Skeletal muscle cell (primary cell): ENCODE data around the gene TES.
"Not testable (repeated sequence)": the region's sequence is repeated elsewhere in the genome, so short reads cannot be mapped to it uniquely, and the experiment has no call there.

ENCODE experiments used
- DNase-seq: peaks from one replicate; pipeline ENCODE4 v3.0.0-alpha.2; 2010; ENCODE audit warnings: low read depth
- H3K4me3 ChIP-seq: 2 replicates; pipeline ENCODE4 v1.5.1; 2011; ENCODE audit warnings: low read depth, mild to moderate bottlenecking, control low read depth, low read length, moderate library complexity

Gene TES

DNA sequence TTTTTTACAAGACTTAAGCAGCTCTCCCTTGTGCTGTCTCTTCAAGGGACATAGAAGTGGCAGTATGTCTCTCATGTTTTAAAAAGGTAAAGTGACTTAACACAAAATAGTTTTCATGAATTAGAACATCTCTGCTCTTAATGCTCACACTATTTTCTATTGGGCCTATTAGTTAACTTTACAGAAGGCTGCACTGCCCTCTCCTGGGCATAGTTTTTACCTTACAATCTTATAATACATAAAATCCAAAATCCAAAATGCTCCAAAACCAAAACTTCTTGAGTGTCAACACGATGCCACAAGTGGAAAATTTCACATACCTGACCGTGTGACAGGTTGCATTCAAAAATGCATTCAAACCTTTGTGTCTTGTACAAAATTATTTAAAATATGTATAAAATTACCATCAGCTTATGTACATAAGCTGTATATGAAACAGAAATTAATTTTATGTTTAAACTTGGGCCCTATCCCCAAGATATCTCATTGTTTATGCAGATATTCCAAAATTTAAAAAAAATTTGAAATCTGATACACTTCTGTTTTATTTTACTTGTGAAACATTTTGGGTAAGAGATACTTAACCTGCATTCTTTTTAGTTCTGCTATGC lies 25.8 kb downstream of the TES start:
- DNase-seq, result no peak
- no peak overlapping the region for H3K4me3 ChIP-seq

- H3K4me3 ChIP-seq, result no peak overlapping the region
- no peak for DNase-seq
Observed at GRCh38 chr7:116239020-116239419, 28.7 kb downstream of the TES start.

- DNase-seq, result no peak
- H3K4me3 ChIP-seq, result no peak overlapping the region
Observed at GRCh38 chr7:116239434-116239833, 29.1 kb downstream of the TES start.

GRCh38 chr7:116240024-116240668 lies 29.8 kb downstream of the TES start:
- no peak overlapping the region for H3K4me3 ChIP-seq
- DNase-seq, result no peak

- H3K4me3 ChIP-seq, result no peak overlapping the region
- DNase-seq, result no peak
Observed at GRCh38 chr7:116241291-116241690, 31.0 kb downstream of the TES start.

DNA sequence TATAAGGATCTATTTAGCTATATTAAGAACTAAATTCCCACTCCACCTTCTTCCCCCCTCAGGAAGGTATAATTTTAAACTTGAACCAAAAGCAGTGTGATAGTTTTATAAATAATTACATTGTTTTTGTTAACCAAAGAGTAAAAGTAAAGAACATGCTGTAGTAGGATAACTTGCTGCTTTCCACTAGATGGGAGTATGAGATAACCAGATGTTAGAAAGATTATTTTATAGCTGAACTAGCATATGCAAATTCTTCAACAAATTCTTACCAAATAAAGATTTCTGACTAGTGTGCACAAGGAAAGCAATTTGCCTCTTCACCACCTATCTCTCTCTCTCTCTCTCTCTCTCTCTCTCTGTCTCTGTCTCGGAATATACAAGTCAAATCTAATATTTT lies 31.8 kb downstream of the TES start:
- no peak overlapping the region for H3K4me3 ChIP-seq
- DNase-seq, result no peak

DNA sequence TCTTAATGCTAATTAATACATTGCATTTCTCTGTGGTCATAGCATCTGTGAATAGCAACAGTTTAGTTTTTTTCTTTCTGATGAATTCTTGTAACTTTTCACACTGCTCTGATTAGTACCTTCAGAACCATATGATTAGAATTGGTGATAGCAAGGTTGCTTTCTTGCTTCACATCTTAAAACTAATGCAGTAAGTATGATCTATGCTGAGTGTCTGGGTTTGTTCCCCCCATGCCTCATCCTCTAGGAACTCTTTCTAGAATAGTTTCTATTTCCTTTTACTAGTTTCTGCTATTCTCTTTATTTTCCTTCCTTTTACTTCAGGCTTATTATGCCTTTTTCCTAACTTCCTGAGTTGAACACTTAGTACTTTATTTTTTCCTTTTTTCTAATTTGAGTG lies 32.4 kb downstream of the TES start:
- no peak overlapping the region for H3K4me3 ChIP-seq
- DNase-seq, result no peak

DNA sequence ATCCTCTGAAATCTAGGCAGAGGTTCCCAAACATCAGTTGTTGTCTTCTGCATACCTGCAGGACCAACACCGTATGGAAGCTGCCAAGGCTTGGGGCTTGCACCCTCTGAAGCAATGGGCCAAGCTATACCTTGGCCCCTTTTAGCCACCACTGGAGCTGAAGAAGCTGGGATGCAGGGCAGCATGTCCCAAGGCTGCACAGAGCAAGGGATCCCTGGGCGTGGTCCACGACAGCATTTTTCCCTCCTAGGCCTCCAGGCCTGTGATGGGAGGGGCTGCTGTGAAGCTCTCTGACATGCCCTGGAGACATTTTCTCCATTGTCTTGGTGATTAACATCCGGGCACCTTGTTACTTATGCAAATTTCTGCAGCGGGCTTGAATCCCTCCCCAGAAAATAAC lies 34.5 kb downstream of the TES start:
- not testable (repeated sequence) for DNase-seq, H3K4me3 ChIP-seq

DNA sequence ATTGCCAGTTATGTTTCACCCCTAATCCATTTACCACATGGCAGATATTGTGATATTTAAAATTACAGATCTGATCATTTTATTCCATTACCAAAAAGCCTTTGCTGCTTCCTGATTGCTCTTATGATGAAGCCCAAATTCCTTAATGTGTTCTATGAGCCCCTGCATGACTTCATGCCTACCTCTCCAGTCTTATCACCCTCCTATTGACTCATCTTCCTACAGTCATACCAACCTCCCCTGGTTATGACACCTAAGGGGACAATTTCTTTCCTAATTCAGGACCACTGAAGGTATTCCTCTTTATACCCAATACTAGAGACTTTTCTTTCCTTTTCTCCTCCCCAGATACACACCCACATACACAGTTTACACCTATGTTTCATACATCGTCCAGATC lies 36.0 kb downstream of the TES start:
- H3K4me3 ChIP-seq, result no peak overlapping the region
- no peak for DNase-seq

GRCh38 chr7:116249969-116250553 lies 39.7 kb downstream of the TES start:
- no peak for DNase-seq
- no peak overlapping the region for H3K4me3 ChIP-seq

DNA sequence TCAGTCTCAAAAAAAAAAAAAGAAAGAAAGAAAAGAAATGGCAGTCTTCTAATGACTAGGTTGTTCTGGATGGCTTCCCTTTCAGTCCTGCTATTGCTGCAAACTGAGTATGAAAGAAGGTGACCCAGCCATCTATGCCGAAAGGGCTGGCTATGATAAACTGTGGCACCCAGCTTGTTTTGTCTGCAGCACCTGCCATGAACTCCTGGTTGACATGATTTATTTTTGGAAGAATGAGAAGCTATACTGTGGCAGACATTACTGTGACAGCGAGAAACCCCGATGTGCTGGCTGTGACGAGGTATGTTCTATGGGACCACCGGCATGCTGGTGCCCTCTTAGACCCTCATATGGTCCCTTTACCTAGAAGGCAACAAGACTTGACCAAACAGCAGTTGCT lies 41.3 kb downstream of the TES start:
- H3K4me3 ChIP-seq, result no peak overlapping the region
- no peak for DNase-seq

- no peak for DNase-seq
- H3K4me3 ChIP-seq, result no peak overlapping the region
Observed at GRCh38 chr7:116252249-116252648, 41.9 kb downstream of the TES start.

- H3K4me3 ChIP-seq, result no peak overlapping the region
- no peak for DNase-seq
Observed at GRCh38 chr7:116257156-116257555, 46.8 kb downstream of the TES start.

DNA sequence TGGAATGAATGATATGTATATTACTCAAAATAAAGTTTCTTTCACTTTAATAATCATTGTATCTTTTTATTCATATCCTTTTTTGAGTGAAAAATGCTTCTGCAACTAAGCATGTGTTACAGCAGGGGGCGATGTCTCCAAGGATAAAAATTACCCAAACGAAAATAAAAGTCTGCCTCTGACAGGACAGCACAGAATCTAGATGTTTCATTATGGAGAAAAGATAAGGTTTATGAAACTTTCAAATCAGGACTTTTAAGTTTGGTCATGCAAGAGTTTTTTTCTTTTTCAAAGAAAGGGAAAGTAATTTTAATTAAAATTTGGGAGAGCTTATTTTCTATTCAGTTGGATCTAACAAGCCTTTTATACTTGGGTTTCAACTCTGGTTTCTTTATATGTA lies 48.4 kb downstream of the TES start:
- H3K4me3 ChIP-seq, result no peak overlapping the region
- DNase-seq, result no peak

DNA sequence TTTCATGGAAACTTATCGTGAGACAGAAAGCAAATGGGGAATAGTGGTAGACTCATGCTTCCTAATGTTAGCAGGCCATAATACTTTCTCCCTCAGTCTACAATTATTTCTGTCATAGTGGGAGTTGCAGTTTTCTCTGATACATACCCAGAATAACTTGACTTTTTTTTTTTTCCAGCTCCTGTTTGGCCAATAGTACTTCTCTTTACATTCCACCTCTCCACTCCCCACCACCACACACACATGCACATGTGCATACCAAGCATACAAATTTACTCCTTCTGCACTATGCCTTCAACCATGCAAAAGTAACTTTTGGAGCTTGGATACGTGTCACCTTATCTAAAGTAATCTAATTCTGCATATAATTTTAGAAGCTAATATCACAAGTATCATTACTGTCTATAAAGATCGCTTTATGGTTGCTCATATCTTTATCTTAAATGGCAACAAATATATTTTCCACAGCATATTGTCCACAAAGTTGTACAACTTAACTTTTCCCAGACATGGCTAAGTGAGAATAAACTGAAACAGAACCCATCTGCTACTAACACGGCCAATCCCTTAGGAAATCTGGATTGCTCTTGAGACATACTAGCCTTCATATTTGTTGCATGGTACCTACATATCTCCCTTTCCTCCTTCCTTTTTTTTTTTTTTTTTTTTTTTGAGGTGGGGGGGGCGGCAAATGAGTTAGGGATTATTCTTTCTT lies 49.0 kb downstream of the TES start:
- DNase-seq, result no peak
- no peak overlapping the region for H3K4me3 ChIP-seq

GRCh38 chr7:116259871-116260440 lies 49.6 kb downstream of the TES start:
- peak; percentile 64 for DNase-seq

DNA sequence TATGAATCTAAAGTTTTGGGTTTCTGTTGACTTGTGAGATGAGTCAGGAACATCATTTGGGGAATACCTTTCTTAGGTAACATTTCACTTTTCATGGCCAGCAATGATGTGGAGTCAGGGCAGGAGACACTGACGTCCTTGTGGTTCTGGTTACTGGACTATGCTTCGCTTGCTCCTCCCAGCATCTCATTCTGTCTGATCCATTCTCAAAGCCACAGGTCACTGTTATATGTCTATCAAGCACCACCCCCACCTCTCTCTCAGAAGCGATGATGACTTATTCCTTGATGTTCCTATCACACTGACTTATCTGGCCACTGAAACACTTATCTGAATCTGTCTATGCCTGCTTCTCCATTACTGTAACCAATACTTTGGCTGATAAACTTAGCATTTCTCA lies 51.6 kb downstream of the TES start:
- no peak overlapping the region for H3K4me3 ChIP-seq
- no peak for DNase-seq

More at GRCh38 chr7:116259871-116260440, 49.6 kb downstream of the TES start:
- H3K4me3 ChIP-seq, result no peak overlapping the region

DNA sequence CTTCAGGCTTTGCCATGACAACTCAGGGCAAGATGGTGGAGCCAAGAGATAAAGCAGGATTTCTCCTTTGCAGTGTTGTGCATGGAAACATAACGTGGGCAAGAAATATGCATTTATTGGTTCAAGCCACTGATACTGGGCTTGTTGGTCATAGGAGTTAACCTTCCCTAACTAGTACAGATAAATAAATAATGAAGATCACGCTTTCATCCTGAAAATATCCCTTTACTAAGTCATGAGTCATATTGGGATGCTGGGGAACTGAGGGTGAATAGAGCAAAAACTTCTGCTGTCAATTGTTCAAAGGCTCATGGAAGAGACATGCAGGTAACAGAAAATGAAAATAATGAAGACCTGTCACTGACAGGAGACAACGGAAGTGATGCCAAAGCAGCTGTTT lies 55.5 kb downstream of the TES start:
- no peak for DNase-seq
- H3K4me3 ChIP-seq, result no peak overlapping the region

DNA sequence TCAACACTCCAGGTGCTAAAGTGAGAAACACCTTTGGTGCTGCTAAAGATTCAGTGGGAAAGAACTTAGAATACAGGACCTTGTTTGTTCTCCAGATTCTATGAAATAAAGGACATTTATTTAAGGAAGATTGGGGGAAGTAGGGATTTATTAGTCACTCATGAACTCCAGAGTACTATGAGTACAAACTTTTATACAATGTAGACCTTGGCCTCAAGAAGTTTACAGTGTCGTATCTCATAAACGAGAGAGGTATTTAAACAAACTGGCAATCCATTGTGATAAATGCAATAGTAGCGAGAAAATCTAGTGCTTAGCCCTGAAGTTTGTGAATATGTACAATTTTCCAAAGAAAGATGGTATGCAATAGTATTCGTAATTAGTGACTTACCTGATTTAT lies 59.1 kb downstream of the TES start:
- DNase-seq, result no peak
- no peak overlapping the region for H3K4me3 ChIP-seq

GRCh38 chr7:116271161-116271913 lies 61.0 kb downstream of the TES start:
- H3K4me3 ChIP-seq, result peak overlapping the region; percentile 5
- peak; percentile 49 for DNase-seq
